ENCODE measurements around the gene SNX22. TPM values are rescaled to one million over a fixed set of nuclear protein-coding genes. Genes with fewer than 3 reads are reported as not detected.

SNX22 gene
- total RNA-seq, 2 experiments from 2014 or later, result 0.14 to 0.19 TPM

DNA sequence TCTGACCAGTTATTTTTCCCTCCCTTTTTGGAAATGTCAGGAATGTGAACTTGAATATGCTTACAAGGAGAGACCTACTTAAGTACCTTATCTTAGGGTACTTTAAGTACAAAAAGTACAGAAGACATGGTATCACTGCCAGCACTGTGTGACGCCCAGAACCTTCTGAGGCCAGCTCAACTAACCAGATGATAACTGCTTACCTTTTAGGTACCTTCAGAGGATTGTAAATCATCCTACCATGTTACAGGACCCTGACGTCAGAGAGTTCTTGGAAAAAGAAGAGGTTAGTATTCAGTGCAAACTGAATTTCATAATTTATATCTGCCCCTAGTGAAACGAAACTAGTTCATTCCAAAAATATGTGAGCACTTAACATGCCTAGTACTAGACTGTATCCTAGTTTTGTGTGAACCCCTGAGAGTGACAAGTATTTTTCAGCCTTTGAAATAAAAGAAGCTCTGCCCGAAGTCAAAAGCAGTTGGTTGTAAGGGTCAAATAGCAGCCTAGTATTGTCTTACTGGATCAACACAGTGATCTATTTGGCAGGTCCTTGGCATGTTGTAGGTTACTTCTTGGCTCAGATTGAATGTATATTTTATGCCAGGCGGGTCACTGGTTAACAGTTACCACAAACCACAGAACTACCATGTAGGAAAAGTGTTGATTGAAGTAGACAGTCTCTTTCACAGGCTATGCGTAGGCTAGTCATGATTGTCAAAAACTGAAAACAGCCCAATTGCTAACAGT lies 23.8 kb upstream of the SNX22 start:
- intact Hi-C loops (cut with DNase I, micrococcal nuclease), result no loop called here
- TF ChIP-seq, protein P1, sequence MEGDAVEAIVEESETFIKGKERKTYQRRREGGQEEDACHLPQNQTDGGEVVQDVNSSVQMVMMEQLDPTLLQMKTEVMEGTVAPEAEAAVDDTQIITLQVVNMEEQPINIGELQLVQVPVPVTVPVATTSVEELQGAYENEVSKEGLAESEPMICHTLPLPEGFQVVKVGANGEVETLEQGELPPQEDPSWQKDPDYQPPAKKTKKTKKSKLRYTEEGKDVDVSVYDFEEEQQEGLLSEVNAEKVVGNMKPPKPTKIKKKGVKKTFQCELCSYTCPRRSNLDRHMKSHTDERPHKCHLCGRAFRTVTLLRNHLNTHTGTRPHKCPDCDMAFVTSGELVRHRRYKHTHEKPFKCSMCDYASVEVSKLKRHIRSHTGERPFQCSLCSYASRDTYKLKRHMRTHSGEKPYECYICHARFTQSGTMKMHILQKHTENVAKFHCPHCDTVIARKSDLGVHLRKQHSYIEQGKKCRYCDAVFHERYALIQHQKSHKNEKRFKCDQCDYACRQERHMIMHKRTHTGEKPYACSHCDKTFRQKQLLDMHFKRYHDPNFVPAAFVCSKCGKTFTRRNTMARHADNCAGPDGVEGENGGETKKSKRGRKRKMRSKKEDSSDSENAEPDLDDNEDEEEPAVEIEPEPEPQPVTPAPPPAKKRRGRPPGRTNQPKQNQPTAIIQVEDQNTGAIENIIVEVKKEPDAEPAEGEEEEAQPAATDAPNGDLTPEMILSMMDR (IDR thresholded peaks at IDR 0.05), result no peak
- Mint-ChIP-seq H3K36me3 (ENCODE audit: low read depth) (peaks cover 92% of the 10 kb centered on the region), H3K27me3 (no peaks in the 10 kb centered on the region), H3K4me3 (no peak overlapping the region), H3K27ac (no peak overlapping the region), H3K4me1 (ENCODE audit: low read depth) (no peaks in the 10 kb centered on the region), H3K9me3 (no peaks in the 10 kb centered on the region)
- ChIA-PET CTCF (interaction anchor here (0.9 kb wide), 1 partner anchor 26 kb away, joined by 3 read pairs; no protein-coding TSS in a partner anchor), POLR2A (no interaction called here)
- H3K27ac ChIP-seq (ENCODE audit: low read depth in 1 of 2, low read length in 2 of 2), result no peak overlapping the region
- H3K27me3 ChIP-seq (ENCODE audit: control insufficient read depth in 1 of 2, insufficient read depth in 2 of 2, low read length in 2 of 2), result no peaks in the 10 kb centered on the region
- H3K9me3 ChIP-seq (ENCODE audit: control insufficient read depth in 1 of 2, insufficient read depth in 1 of 2, low read length in 2 of 2), result no peaks in the 10 kb centered on the region
- no peak for ATAC-seq (ENCODE audit: poor library complexity)
- no peak overlapping the region for H3K4me3 ChIP-seq (ENCODE audit: low read length)
- no peak for DNase-seq
- peaks cover 89% of the 10 kb centered on the region for H3K36me3 ChIP-seq (ENCODE audit: insufficient read depth, low read length)
- H3K4me1 ChIP-seq (ENCODE audit: insufficient read depth, low read length), result no peaks in the 10 kb centered on the region

DNA sequence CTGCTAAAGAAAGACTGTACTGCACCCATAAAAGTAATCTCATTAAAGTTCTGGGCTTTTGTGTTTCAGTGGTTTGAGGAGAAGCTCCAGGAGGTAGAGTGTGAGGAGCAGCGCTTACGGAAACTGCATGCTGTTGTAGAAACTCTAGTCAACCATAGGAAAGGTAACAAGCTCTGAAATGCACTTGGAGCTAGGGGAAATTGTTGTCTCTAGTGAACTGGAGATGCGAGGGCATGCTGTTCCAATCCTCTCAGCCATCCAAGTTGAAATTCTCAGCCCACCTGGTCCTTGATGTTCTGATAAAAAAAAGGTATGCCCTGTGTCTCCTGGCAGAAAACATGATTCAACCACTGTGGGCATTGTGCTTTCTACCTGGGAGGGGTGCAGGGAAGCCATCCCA lies 21.4 kb upstream of the SNX22 start:
- POLR2A ChIA-PET, result no interaction called here
- CTCF ChIA-PET, result no interaction called here
- no peak for DNase-seq
- Mint-ChIP-seq H3K4me3 (no peak overlapping the region), H3K27ac (no peak overlapping the region), H3K27me3 (no peaks in the 10 kb centered on the region), H3K36me3 (ENCODE audit: low read depth) (peaks cover 93% of the 10 kb centered on the region), H3K4me1 (ENCODE audit: low read depth) (no peaks in the 10 kb centered on the region), H3K9me3 (no peaks in the 10 kb centered on the region)
- TF ChIP-seq, protein P1 (IDR thresholded peaks at IDR 0.05), result no peak
- Histone ChIP-seq H3K4me3 (ENCODE audit: low read length) (no peak overlapping the region), H3K4me1 (ENCODE audit: insufficient read depth, low read length) (no peaks in the 10 kb centered on the region), H3K27me3 (ENCODE audit: control insufficient read depth in 1 of 2, insufficient read depth in 2 of 2, low read length in 2 of 2) (no peaks in the 10 kb centered on the region), H3K9me3 (ENCODE audit: control insufficient read depth in 1 of 2, insufficient read depth in 1 of 2, low read length in 2 of 2) (no peaks in the 10 kb centered on the region), H3K36me3 (ENCODE audit: insufficient read depth, low read length) (peaks cover 92% of the 10 kb centered on the region), H3K27ac (ENCODE audit: low read depth in 1 of 2, low read length in 2 of 2) (no peak overlapping the region)
- no peak for ATAC-seq (ENCODE audit: poor library complexity)
- intact Hi-C loops (cut with DNase I, micrococcal nuclease), result no loop called here

DNA sequence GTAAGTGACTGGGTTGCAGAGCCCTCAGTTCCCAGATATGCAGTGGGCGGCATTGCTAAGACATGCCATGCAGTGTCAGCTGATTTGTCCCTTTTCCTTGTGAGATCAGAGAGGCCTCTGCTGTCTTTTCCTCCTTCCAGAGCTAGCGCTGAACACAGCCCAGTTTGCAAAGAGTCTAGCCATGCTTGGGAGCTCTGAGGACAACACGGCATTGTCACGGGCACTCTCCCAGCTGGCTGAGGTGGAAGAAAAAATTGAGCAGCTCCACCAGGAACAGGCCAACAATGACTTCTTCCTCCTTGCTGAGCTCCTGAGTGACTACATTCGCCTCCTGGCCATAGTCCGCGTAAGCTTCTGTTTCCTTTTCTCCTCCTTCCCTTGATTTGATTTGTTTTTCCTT lies 20.0 kb upstream of the SNX22 start:
- DNase-seq (no peak), ATAC-seq (ENCODE audit: poor library complexity) (no peak)
- H3K4me3 ChIP-seq (ENCODE audit: low read length), result no peak overlapping the region
- peaks cover 94% of the 10 kb centered on the region for H3K36me3 Mint-ChIP-seq (ENCODE audit: low read depth)
- H3K4me1 Mint-ChIP-seq (ENCODE audit: low read depth), result no peaks in the 10 kb centered on the region
- no peaks in the 10 kb centered on the region for H3K27me3 ChIP-seq (ENCODE audit: control insufficient read depth in 1 of 2, insufficient read depth in 2 of 2, low read length in 2 of 2)
- H3K36me3 ChIP-seq (ENCODE audit: insufficient read depth, low read length), result peaks cover 94% of the 10 kb centered on the region
- H3K4me1 ChIP-seq (ENCODE audit: insufficient read depth, low read length), result no peaks in the 10 kb centered on the region
- intact Hi-C loops (cut with DNase I, micrococcal nuclease), result no loop called here
- no peaks in the 10 kb centered on the region for H3K27me3 Mint-ChIP-seq
- H3K4me3 Mint-ChIP-seq, result no peak overlapping the region
- no peaks in the 10 kb centered on the region for H3K9me3 Mint-ChIP-seq
- TF ChIP-seq, protein P1 (IDR thresholded peaks at IDR 0.05), result no peak
- POLR2A ChIA-PET, result interaction anchor here (1.0 kb wide), 1 partner anchor 32 kb away, joined by 3 read pairs; no protein-coding TSS in a partner anchor
- CTCF ChIA-PET, result interaction anchor here (1.2 kb wide), 1 partner anchor 22 kb away, joined by 3 read pairs; no protein-coding TSS in a partner anchor
- H3K9me3 ChIP-seq (ENCODE audit: control insufficient read depth in 1 of 2, insufficient read depth in 1 of 2, low read length in 2 of 2), result no peaks in the 10 kb centered on the region
- no peak overlapping the region for H3K27ac Mint-ChIP-seq
- no peak overlapping the region for H3K27ac ChIP-seq (ENCODE audit: low read depth in 1 of 2, low read length in 2 of 2)

Measured in CD4-positive, alpha-beta T cell (primary cell).